ENCODE measurements around the gene DNAJC7. TPM values are rescaled to one million over a fixed set of nuclear protein-coding genes. Genes with fewer than 3 reads are reported as not detected.

DNAJC7 gene
- polyA plus RNA-seq, 3 donors: 43.8 to 86.1 (median 65.2) TPM

- WGBS, 3 donors: 72 to 95% (median 75%) methylated on average over 5 of the region's 5 CpGs
- no peak overlapping the region for H3K27ac ChIP-seq (ENCODE audit: low read depth, low read length)
These were observed 27.4 kb downstream of the DNAJC7 start for GRCh38 chr17:41989702-41990419.

DNA sequence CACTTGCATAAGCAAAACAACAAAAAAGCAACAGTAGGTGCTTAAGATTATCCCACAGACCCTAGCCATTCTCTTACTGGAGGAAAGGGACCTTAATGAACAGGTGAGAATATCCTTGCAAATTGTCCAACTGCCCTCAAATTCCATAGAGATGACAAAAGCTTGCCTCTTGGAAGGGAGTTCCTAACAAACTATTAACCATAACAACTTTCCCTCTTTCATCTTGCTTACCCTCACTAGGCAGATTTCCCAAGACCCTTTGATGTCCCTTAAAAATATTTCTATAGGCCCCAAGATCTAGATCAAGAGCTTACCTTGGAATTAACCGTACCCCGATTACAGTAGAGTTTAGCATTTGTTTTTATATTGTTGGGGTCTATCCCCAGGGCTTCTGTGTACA, 28.8 kb downstream of the DNAJC7 start:
- H3K27ac ChIP-seq (ENCODE audit: low read depth, low read length): no peak overlapping the region
- 96 to 98% (median 97%) methylated on average over 2 of the region's 2 CpGs for WGBS, 3 donors

- no peak overlapping the region for H3K27ac ChIP-seq (ENCODE audit: low read depth, low read length)
- 67 to 95% (median 68%) methylated on average over 3 of the region's 3 CpGs for WGBS, 3 donors
These were observed 29.6 kb downstream of the DNAJC7 start for GRCh38 chr17:41987642-41988041.

DNA sequence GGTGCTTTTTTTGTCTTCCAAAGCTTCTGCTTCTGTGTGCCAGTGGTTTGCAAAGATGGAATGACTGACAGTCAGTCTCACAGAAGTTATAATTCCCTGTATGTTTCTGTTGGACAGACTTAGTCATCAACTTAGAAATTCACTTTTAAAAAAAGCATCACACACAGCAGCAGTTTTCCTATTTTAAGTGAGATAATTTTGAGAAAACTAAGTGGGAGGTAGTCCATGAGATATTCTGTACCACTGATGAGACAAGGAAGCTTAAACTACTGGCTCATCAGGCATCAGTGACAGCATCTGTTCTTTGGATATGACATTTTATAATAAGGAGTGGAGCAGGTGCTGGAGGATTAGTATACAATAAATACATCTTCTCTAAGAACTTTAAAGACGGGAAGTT, 30.6 kb downstream of the DNAJC7 start:
- 91 to 96% (median 93%) methylated on average over 1 of the region's 1 CpG for WGBS, 3 donors
- H3K27ac ChIP-seq (ENCODE audit: low read depth, low read length): no peak overlapping the region

DNA sequence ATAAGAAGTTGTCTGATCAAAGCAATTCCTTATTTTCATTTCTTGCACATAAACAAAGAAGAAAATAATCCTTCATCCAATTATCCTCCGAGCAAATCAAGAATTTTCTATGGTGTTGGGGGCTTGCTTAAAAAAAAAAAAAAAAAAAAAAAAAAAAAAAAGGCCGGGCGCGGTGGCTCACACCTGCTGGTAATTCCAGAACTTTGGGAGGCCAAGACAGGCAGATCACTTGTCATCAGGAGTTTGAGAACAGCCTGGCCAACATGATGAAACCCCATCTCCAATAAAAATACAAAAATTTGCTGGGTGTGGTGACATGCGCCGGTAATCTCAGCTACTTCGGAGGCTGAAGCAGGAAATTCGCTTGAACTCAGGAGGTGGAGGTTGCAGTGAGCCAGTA, 31.3 kb downstream of the DNAJC7 start:
- H3K27ac ChIP-seq (ENCODE audit: low read depth, low read length): no peak overlapping the region
- WGBS, 3 donors: 94 to 96% (median 96%) methylated on average over 8 of the region's 8 CpGs

GRCh38 chr17:41984454-41984853, 32.8 kb downstream of the DNAJC7 start:
- WGBS, 3 donors: 93 to 97% (median 96%) methylated on average over 8 of the region's 8 CpGs
- no peak overlapping the region for H3K27ac ChIP-seq (ENCODE audit: low read depth, low read length)

DNA sequence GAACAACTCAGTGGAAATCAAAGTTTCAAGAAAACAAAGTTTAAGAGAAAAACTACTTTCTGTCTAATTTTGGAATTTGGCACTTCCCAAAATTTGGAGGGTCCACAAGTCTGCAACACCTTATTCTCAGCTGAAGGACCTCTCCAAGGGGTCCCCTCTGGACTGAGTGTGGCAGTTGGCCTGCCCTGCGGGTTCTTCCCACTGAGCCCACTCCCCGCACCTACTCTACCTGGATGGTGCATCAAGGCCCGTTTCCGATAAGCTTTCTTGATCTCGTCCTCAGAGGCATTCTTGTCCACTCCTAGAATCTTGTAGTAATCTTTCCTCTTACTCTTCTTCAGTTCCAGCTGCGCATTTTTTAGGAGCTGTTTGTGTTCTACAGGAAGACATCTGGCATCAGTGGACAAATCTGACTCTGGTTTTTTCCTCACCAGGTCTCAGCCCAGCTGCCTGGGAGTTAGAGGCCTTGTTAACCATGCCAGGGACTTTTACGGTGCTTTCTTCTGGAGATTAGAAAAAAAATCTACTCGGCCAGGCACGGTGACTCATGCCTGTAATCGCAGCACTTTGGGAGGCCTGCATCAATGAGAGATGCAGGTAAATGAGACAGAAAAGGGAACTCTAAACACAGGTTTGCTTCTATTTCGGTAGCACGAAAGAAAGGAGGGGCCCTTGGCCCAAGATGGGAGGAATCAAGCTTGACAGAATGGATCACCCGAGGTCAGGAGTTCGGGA, 35.0 kb downstream of the DNAJC7 start:
- H3K27ac ChIP-seq (ENCODE audit: low read depth, low read length): no peak overlapping the region
- whole genome bisulfite sequencing, 3 donors: 86 to 93% (median 87%) methylated on average over 14 of the region's 14 CpGs

- no peak overlapping the region for H3K27ac ChIP-seq (ENCODE audit: low read depth, low read length)
- 34 to 95% (median 89%) methylated on average over 4 of the region's 4 CpGs for WGBS, 3 donors
These were observed 39.2 kb downstream of the DNAJC7 start for GRCh38 chr17:41977991-41978390.

DNA sequence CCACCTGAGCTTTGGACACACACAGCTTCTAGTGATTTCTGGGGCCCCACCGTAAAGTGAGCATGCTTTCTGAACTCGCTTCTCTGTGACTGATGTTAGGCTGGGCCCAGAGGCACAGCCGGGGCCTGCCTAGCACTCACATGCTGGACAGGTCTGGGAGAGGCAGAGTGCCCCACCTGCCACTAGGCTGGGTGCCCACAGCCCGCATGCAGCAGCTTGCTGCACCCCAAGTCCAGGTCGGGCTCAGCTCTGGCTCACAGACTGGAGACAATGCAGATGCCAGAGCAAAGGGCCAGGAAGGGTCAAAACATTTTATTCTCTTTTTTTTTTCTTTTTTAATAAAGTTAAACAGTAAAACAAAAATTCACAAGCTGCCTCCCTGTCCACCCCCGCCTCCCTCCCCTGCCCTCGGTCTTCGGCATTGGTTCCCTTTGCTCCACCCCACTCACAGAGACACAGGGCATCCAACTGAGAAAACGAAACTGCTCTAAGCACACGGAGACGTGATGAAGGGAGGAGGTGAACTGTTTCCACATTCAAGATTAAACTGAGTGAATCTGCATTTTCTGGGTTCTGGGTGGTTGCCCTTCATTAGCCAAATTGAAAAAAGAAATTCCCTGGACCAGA, 41.0 kb downstream of the DNAJC7 start:
- no peak overlapping the region for H3K27ac ChIP-seq (ENCODE audit: low read depth, low read length)
- WGBS, 3 donors: 61 to 82% (median 65%) methylated on average over 11 of the region's 11 CpGs

- H3K27ac ChIP-seq (ENCODE audit: low read depth, low read length): no peak overlapping the region
- WGBS, 3 donors: 88 to 91% (median 90%) methylated on average over 9 of the region's 9 CpGs
These were observed 41.8 kb downstream of the DNAJC7 start for GRCh38 chr17:41975099-41976083.

GRCh38 chr17:41974658-41975057, 42.6 kb downstream of the DNAJC7 start:
- H3K27ac ChIP-seq (ENCODE audit: low read depth, low read length): no peak overlapping the region
- WGBS, 3 donors: 85 to 93% (median 90%) methylated on average over 5 of the region's 5 CpGs

GRCh38 chr17:41974031-41974430, 43.2 kb downstream of the DNAJC7 start:
- WGBS, 3 donors: 78 to 91% (median 82%) methylated on average over 6 of the region's 6 CpGs

GRCh38 chr17:41973408-41973811, 43.8 kb downstream of the DNAJC7 start:
- WGBS, 3 donors: 36 to 75% (median 70%) methylated on average over 19 of the region's 19 CpGs
- H3K27ac ChIP-seq (ENCODE audit: low read depth, low read length): no peak overlapping the region

More at GRCh38 chr17:41974031-41974430, 43.2 kb downstream of the DNAJC7 start:
- no peak overlapping the region for H3K27ac ChIP-seq (ENCODE audit: low read depth, low read length)

DNA sequence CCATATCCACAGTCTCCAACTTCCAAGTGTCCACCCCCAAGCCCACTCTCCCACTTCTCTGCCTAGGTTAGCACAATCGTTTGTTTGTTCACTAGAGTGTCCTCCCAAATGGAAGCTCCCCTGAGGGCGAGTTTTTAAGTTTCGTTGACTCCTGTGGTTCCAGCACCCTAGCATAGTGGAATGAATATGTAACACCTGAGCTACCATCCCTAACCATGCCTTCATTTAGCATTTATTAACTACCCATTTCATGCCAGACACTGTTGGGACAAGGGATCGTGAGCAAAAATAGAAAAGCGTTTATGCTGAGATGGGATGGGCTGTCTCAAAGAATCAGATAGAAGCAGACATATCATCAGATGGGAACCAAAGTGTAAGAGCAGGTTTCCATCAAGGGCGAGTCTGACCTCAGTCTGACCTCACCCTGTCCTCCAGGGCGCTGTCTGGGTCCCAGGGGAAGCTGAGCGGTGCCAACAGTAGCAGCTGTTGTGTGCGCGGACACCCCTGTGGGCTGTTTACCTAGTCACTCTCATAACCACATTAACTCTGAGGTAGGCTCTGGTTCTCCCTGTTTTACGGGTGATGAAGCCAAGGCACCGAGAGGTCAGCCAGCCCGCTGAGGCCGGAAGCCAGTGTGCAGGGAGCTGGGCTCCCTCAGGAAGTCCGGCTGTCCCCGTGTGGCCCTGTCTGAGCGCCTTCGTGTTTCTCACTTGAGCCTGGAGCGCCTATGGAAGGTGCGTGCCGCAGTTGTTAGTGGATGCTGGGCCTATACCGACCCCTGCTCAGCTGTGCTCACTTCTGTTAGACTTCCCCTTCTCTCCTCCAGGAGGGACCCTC, 44.5 kb downstream of the DNAJC7 start:
- WGBS, 3 donors: 26 to 59% (median 49%) methylated on average over 20 to 22 of the region's 22 CpGs
- no peak overlapping the region for H3K27ac ChIP-seq (ENCODE audit: low read depth, low read length)

- 80 to 87% (median 84%) methylated on average over 18 of the region's 18 CpGs for WGBS, 3 donors
- no peak overlapping the region for H3K27ac ChIP-seq (ENCODE audit: low read depth, low read length)
These were observed 45.3 kb downstream of the DNAJC7 start for GRCh38 chr17:41971721-41972523.

GRCh38 chr17:41970901-41971331, 46.3 kb downstream of the DNAJC7 start:
- 75 to 84% (median 80%) methylated on average over 5 of the region's 5 CpGs for WGBS, 3 donors
- H3K27ac ChIP-seq (ENCODE audit: low read depth, low read length): no peak overlapping the region

DNA sequence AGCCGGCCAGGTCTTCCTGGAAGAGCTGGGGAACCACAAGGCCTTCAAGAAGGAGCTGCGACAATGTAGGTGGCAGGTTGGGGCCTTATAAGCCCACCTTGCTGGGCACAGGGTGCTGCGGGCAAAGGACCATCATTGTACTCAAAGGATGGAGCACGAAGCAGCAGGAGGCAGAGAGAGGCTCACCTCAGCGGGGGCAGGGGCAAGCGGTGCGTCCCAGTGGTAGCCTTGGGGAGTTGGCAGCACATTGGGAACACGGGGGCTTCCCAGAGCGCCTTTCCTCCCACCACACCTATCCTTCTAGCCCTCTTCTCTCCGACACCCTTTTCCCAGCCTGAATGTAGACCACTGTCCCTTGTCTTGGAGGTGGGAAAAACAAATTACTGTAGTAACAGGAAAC, 48.6 kb downstream of the DNAJC7 start:
- WGBS, 3 donors: 87 to 93% (median 90%) methylated on average over 10 of the region's 10 CpGs
- no peak overlapping the region for H3K27ac ChIP-seq (ENCODE audit: low read depth, low read length)
